BJ (cell line): ENCODE results near the gene TJAP1. TPM values are rescaled to one million over a fixed set of nuclear protein-coding genes. Genes with fewer than 3 reads are reported as not detected.
"Not testable (repeated sequence)": the region's sequence is repeated elsewhere in the genome, so short reads cannot be mapped to it uniquely, and the experiment has no call there.

Experiments
- CTCF ChIA-PET: fragments of 350-600 bp; formaldehyde crosslinking; extraction: SDS; loops from one replicate; lab custom pipeline; 2021; ENCODE audit warnings: antibody characterized with exemption, inconsistent platforms; lab: Yijun Ruan, JAX
- POLR2A ChIA-PET: fragments of 300-600 bp; sonication (Branson Sonifier 250); formaldehyde crosslinking; extraction: SDS; loops from one replicate; lab custom pipeline; 2021; ENCODE audit warnings: antibody characterized with exemption; lab: Charles Lee
- DNase-seq: peaks from one replicate; pipeline ENCODE4 v3.0.0-alpha.2; 2011; ENCODE audit warnings: low read depth
- H3K27me3 ChIP-seq: 2 replicates; pipeline ENCODE4 v1.6.0; 2011; ENCODE audit warnings: low read length; ENCODE audit not compliant: control insufficient read depth, insufficient read depth
- H3K36me3 ChIP-seq: 2 replicates; pipeline ENCODE4 v1.5.1; 2011; ENCODE audit warnings: low read length; ENCODE audit not compliant: control insufficient read depth, insufficient read depth
- H3K4me3 ChIP-seq: 2 replicates; pipeline ENCODE4 v1.5.1; 2011; ENCODE audit warnings: low read depth, mild to moderate bottlenecking, control low read depth, low read length
- polyA plus RNA-seq: library from polyadenylated mRNA; depleted of rRNA; stranded (reverse); fragments of >200 nt; gene quantifications from 2 replicates; pipeline ENCODE4 v1.2.3, GENCODE V29; 2011
- TF ChIP-seq, protein P1 (sequence below): IDR thresholded peaks from 2 replicates; pipeline ENCODE4 v1.5.1; 2011; ENCODE audit warnings: low read depth, mild to moderate bottlenecking, control low read depth, inconsistent platforms, low read length, moderate library complexity; ENCODE audit not compliant: insufficient read depth

TJAP1 gene
- polyA plus RNA-seq, 1 experiment: 29.0 TPM

DNA sequence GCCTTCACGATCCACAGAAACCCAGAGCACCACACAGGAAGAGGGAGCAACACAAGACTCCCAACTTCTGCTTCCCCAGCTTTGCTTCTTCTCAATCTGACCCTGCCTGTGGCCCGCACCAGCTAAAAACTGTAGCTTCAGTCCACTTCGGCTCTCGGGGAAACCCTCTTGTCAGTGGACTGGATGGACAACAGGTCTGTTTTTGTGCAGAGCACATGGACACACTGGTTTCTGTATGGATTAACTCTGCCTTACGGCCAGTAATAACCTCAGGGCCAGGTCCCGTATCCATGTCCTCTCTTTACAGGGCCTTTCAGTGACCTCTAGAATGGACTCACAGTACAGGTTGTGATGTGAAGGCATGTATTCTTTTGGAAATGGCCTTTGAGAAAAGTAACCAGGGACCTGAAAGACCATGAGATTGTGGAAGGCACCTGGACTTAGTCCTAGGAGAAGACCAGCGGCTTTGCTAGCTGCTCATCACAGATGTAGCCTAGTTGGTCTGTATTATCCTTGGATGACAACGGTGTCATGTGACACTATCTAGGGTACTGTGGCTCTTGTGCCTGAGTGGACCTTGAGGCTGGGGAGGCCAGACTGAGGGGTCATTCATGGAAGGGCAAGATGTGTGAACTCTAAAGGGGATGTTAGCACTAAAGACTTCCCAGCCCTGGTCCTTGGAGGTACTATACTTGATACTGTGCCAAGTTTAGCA is 45.3 kb downstream of the TJAP1 start:
- CTCF ChIA-PET: no interaction called here
- H3K36me3 ChIP-seq: peaks cover 28% of the 10 kb centered on the region
- H3K27me3 ChIP-seq: no peaks in the 10 kb centered on the region
- H3K4me3 ChIP-seq: no peak overlapping the region
- POLR2A ChIA-PET: no interaction called here
- TF ChIP-seq, protein P1, sequence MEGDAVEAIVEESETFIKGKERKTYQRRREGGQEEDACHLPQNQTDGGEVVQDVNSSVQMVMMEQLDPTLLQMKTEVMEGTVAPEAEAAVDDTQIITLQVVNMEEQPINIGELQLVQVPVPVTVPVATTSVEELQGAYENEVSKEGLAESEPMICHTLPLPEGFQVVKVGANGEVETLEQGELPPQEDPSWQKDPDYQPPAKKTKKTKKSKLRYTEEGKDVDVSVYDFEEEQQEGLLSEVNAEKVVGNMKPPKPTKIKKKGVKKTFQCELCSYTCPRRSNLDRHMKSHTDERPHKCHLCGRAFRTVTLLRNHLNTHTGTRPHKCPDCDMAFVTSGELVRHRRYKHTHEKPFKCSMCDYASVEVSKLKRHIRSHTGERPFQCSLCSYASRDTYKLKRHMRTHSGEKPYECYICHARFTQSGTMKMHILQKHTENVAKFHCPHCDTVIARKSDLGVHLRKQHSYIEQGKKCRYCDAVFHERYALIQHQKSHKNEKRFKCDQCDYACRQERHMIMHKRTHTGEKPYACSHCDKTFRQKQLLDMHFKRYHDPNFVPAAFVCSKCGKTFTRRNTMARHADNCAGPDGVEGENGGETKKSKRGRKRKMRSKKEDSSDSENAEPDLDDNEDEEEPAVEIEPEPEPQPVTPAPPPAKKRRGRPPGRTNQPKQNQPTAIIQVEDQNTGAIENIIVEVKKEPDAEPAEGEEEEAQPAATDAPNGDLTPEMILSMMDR: no peak
- DNase-seq: no peak

DNA sequence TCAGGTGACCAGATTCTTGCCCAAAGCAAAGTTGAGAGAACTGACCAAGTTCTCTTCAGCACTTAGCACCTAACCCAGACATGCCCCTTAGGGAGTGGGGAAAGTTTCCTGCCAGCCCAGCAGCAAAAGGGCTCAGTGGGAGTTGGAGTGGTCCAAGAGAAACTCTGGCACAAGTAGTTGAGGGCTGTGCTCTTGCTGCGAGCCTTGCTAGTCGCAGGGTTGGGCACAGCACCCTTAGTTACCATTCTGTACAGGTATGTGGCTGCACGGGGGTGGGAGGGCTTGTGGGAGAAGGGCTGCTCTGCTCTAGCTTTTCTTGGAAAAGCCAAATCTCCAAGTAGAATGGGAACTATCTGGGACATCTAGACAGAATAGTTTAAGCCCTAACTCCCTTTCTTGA is 45.9 kb downstream of the TJAP1 start:
- DNase-seq: no peak
- CTCF ChIA-PET: interaction anchor here (1.4 kb wide), 1 partner anchor 17 kb away, joined by 3 read pairs; no protein-coding TSS in a partner anchor
- POLR2A ChIA-PET: no interaction called here
- H3K27me3 ChIP-seq: no peaks in the 10 kb centered on the region
- peaks cover 30% of the 10 kb centered on the region for H3K36me3 ChIP-seq
- no peak overlapping the region for H3K4me3 ChIP-seq
- TF ChIP-seq, protein P1: no peak

DNA sequence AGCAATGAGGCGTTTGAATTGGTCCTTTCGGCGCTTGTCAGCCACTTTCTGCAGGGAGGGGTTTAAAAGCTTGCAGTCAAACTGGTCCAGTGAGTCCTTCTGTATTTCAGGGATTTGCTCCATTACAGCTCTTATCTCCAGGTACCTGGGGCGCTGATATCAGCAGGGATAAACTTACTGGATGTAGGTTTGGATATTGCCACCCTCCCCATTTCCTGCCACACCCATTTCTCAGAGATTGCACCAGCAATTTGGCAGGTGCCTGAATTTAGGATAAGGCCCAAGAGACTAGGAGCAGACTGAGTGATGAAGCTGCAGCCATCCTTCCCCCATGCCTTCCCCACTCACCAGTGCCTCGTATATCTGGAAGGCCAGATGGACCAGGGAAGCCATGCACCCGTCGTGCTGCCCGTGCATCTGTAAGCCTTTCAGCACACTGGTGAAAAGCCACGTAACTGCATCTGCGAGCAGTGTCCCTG is 47.2 kb downstream of the TJAP1 start:
- Histone ChIP-seq H3K36me3 (peaks cover 30% of the 10 kb centered on the region), H3K27me3 (no peaks in the 10 kb centered on the region), H3K4me3 (no peak overlapping the region)
- ChIA-PET CTCF (interaction anchor here (1.1 to 1.5 kb wide), 4 partner anchors 18 to 381 kb away, joined by 3 to 5 read pairs (median 3); no protein-coding TSS in a partner anchor), POLR2A (no interaction called here)
- TF ChIP-seq, protein P1: no peak
- DNase-seq: no peak

DNA sequence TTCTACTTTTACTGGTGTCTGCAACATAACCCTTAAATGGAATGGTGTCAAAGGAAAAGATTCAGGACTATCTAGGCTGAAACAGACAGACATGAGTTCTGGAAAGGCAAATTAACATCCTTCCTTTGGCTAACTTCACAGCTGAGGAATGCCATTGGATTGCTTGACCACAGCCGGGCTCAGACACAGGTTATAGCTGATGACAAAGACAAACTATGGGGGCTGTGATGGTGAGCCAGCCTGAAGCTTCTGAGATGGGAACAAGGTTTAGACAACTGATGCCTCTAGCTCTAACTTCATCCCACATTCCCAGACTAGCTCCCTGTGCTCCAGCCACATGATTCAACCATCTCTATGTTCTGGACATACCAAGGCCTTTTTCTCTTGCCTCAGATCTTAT is 54.8 kb downstream of the TJAP1 start:
- CTCF ChIA-PET: interaction anchor here (1.1 to 1.7 kb wide), 3 partner anchors 15 to 36 kb away, joined by 3 to 5 read pairs (median 4); no protein-coding TSS in a partner anchor
- no peak overlapping the region for H3K4me3 ChIP-seq
- no peaks in the 10 kb centered on the region for H3K27me3 ChIP-seq
- DNase-seq: no peak
- POLR2A ChIA-PET: no interaction called here
- H3K36me3 ChIP-seq: peaks cover 11% of the 10 kb centered on the region; the same call in 1 of the 2 replicates
- TF ChIP-seq, protein P1: no peak

DNA sequence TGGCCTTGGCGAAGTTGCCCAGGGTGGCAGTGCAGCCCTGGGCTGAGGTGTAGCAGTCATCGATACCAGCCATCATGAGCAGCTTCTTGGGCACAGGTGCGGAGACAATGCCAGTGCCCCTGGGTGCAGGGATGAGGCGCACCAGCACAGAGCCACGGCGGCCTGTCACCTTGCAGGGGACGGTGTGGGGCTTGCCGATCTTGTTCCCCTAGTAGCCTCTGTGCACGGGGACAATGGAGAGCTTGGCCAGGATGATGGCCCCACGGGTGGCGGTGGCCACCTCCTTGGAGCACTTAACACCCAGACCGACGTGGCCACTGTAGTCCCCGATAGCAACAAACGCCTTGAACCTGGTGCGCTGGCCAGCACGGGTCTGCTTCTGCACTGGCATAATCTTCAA is 61.6 kb downstream of the TJAP1 start:
- CTCF ChIA-PET: interaction anchor here (1.2 kb wide), 1 partner anchor 84 kb away, joined by 3 read pairs; the partner anchor contains the start of gene DLK2
- H3K36me3 ChIP-seq, H3K27me3 ChIP-seq, H3K4me3 ChIP-seq, DNase-seq, POLR2A ChIA-PET: not testable (repeated sequence)

DNA sequence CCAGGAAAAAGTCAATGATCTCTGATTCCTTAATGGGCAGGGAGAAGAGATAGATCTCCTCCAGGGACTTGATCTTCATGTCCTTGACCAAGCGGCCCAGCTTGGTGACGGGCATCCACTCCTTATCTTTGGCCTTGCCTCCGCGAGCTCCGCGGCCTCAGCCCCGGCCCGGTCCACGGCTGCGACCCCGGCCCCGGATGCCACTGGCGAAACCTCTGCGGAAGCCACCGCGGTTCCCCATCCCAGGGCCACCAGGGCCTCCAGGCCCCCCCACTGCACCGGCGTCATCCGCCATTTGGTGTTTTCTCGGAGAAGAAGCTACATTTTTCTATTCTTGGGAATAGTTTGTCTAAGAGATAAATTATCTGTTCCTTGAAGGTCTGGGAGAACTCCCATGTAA is 62.0 kb downstream of the TJAP1 start:
- H3K36me3 ChIP-seq, POLR2A ChIA-PET, H3K4me3 ChIP-seq, DNase-seq, H3K27me3 ChIP-seq, CTCF ChIA-PET: not testable (repeated sequence)
